Stomach (tissue), 9 donors: ENCODE measurements around the gene AP4M1. TPM values are rescaled to one million over a fixed set of nuclear protein-coding genes. Genes with fewer than 3 reads are reported as not detected.

Experiments used
- DNase-seq, 2 donors: peaks; one replicate each; pipeline versions ENCODE4 v3.0.0 to v3.0.0-alpha.2; 2013 to 2019
- H3K27ac ChIP-seq, 5 donors: fragments of 200-600 bp in 4 of 5; sonication (generic) in 4 of 5; one replicate each; pipeline ENCODE4 v1.5.1; 2013 to 2019; ENCODE audit warnings: mild to moderate bottlenecking in 1 of 5, moderate library complexity in 1 of 5
- H3K27me3 ChIP-seq, 3 donors: fragments of 200-600 bp; sonication (generic); one replicate each; pipeline ENCODE4 v1.5.1; 2017 to 2019; ENCODE audit warnings: mixed run types in 1 of 3
- H3K36me3 ChIP-seq, 4 donors: fragments of 200-600 bp; sonication (generic); 1 replicate in 3 of 4; 2 replicates in 1 of 4; pipeline ENCODE4 v1.5.1; 2016 to 2019
- H3K4me1 ChIP-seq, 4 donors: fragments of 200-600 bp; sonication (generic); one replicate each; pipeline ENCODE4 v1.5.1; 2016 to 2019
- H3K4me3 ChIP-seq, 4 donors: fragments of 200-600 bp; sonication (generic) in 3 of 4; one replicate each; pipeline ENCODE4 v1.5.1; 2016 to 2019; ENCODE audit warnings: mild to moderate bottlenecking in 1 of 4
- H3K9me3 ChIP-seq, 4 donors: fragments of 200-600 bp; sonication (generic); one replicate each; pipeline ENCODE4 v1.5.1; 2016 to 2019
- CTCF ChIP-seq, 7 experiments: fragments of 450-650 bp in 4 of 7; fragments of 200-600 bp in 3 of 7; sonication (generic) in 3 of 7; IDR thresholded peaks; one replicate each; pipeline ENCODE4 v1.5.1; 2016 to 2019; ENCODE audit warnings: antibody characterized with exemption in 7 of 7, control low read depth in 2 of 7, mild to moderate bottlenecking in 1 of 7
- EP300 ChIP-seq: sonication (generic); formaldehyde crosslinking; IDR thresholded peaks from one replicate; pipeline ENCODE4 v1.6.1; 2017; ENCODE audit warnings: antibody characterized with exemption
- POLR2A ChIP-seq, 4 donors: fragments of 450-650 bp; IDR thresholded peaks; one replicate each; pipeline ENCODE4 v1.6.1; 2016; ENCODE audit warnings: antibody characterized with exemption in 4 of 4, control low read depth in 2 of 4, mild to moderate bottlenecking in 1 of 4, moderate library complexity in 1 of 4
- POLR2AphosphoS5 ChIP-seq, 3 donors: sonication (generic); formaldehyde crosslinking; IDR thresholded peaks; one replicate each; pipeline ENCODE4 v1.6.1; 2016; ENCODE audit warnings: antibody characterized with exemption in 3 of 3
- whole genome bisulfite sequencing, 5 donors: extraction: QIAGEN DNeasy Blood & Tissue Kit in 3 of 5; methylation state at CpG; one replicate each; pipeline versions ENCODE4 v1.1.5 to v1.1.7; 2013 to 2018; 5-methylcytosine and 5-hydroxymethylcytosine counted together
- intact Hi-C: fragments of 100-400 bp; cut with DNase I; formaldehyde crosslinking; loops from one replicate; pipeline ENCODE4 v1.15.1; 2023; ENCODE audit warnings: low total_unique reads
- polyA plus RNA-seq, 3 donors: library from polyadenylated mRNA; stranded (reverse); fragments of 200-250 nt; gene quantifications; one replicate each; pipeline ENCODE4 v1.2.3, GENCODE V29; 2013
- total RNA-seq, 5 donors: library from RNA; depleted of rRNA; stranded (reverse); fragments of >200 nt; gene quantifications; one replicate each; pipeline versions ENCODE4 v1.1.0 to v1.2.3, GENCODE V29; 2014 to 2016
- donor health status: healthy with polysubstance abuse.
- donor health status: Bipolar disorder and iron deficiency.
- donor health status: healthy.

The AP4M1 gene
- total and polyA plus RNA-seq, 8 donors, result 8.4 to 103 (median 20.5) TPM

DNA sequence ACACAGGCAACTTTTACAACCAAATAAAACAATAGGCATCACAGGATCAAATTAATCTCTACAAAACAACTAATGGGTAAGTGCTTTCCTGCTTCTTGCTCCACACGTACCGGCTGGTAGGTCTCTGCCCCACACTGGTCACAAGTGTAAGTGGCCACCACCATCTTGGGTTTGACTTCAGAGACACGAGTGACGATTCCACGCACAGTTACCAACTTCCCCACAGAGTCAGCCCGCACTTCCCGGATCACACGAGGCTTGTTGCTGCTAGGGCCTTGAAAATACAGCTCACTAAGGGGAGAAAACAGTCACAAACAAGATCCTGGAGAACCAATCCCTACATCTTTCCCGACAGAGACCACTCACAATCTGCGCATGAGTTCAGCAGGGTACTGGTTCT is 2.5 kb upstream of the AP4M1 start:
- Histone ChIP-seq H3K4me1 (peaks cover 19 to 47% (median 42%) of the 10 kb centered on the region in 4 donors), H3K27me3 (no peaks in the 10 kb centered on the region), H3K9me3 (no peaks in the 10 kb centered on the region), H3K27ac (peak overlapping the region in 2 of 5 donors; percentile 5 to 97), H3K36me3 (peaks cover 58 to 68% (median 66%) of the 10 kb centered on the region in 4 donors), H3K4me3 (peak overlapping the region in 2 of 4 donors; percentile 91 to 96)
- TF ChIP-seq CTCF (IDR thresholded peaks at IDR 0.05) (no peak), EP300 (no peak), POLR2AphosphoS5 (IDR thresholded peaks at IDR 0.05) (no peak), POLR2A (IDR thresholded peaks at IDR 0.05) (no peak)
- WGBS, 5 donors, result 79 to 86% (median 80%) methylated on average over 10 of the region's 10 CpGs
- DNase-seq, result no peak
- intact Hi-C loops, result no loop called here

- Histone ChIP-seq H3K4me3 (peak overlapping the region; percentile 87 to 96 (median 90)), H3K27me3 (no peaks in the 10 kb centered on the region), H3K4me1 (peaks cover 19 to 42% (median 38%) of the 10 kb centered on the region in 4 donors), H3K36me3 (peaks cover 57 to 68% (median 66%) of the 10 kb centered on the region in 4 donors), H3K27ac (peak overlapping the region; percentile 5 to 97 (median 92)), H3K9me3 (no peaks in the 10 kb centered on the region)
- DNase-seq, result peak in 1 of 2 donors; percentile 44
- intact Hi-C loops, result no loop called here
- 29 to 51% (median 41%) methylated on average over 12 of the region's 12 CpGs for WGBS, 5 donors
- TF ChIP-seq CTCF (IDR thresholded peaks at IDR 0.05), result no peak
- TF ChIP-seq POLR2A (IDR thresholded peaks at IDR 0.05), result no peak
- TF ChIP-seq POLR2AphosphoS5 (IDR thresholded peaks at IDR 0.05), result no peak
- TF ChIP-seq EP300, result no peak
Measured at GRCh38 chr7:100099452-100099851, 2.0 kb upstream of the AP4M1 start.

DNA sequence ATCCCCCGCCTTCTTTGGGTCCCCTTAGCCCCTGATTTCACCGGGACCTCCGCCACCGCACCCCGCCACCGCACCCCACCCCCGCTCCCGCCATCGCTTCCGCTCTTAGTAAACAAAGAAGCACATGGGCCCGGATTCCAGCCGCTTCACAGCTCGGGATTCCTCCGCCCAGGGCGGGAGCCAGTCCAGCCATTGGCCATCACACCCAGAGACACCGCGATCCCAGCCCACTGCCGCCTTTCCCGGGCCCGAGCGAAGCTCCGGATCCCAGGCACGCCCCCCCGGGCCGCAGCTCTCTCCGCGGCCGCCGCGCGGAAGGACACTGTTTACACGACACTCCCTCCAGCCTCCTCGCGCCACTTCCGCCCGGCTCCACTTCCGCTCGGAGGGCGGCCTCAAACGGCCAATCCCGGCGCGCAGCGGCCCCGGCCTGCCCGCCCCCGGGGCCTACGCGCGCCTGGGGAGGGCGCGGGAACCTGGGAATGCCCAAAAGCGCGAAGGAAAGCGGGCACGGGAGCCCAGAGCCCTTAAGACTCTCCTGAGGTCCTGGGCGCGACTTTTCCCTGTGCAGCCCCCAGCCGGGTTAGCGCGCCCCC is 925 bp upstream of the AP4M1 start:
- intact Hi-C loops, result no loop called here
- peaks cover 19 to 42% (median 34%) of the 10 kb centered on the region in 4 donors for H3K4me1 ChIP-seq
- peak; percentile 95 to 98 for DNase-seq
- H3K9me3 ChIP-seq, result no peaks in the 10 kb centered on the region
- peak overlapping the region; percentile 92 to 97 (median 96) for H3K27ac ChIP-seq
- peak overlapping the region; percentile 87 to 96 (median 90) for H3K4me3 ChIP-seq
- no peaks in the 10 kb centered on the region for H3K27me3 ChIP-seq
- TF ChIP-seq EP300, result no peak
- TF ChIP-seq POLR2AphosphoS5 (IDR thresholded peaks at IDR 0.05), result peak; percentile 68 to 95 (median 84)
- peak in 1 of 7 experiments; percentile 9 for TF ChIP-seq CTCF (IDR thresholded peaks at IDR 0.05)
- TF ChIP-seq POLR2A (IDR thresholded peaks at IDR 0.05), result no peak
- H3K36me3 ChIP-seq, result peaks cover 55 to 68% (median 66%) of the 10 kb centered on the region in 4 donors
- 0% methylated on average over 33 to 61 of the region's 61 CpGs for WGBS, 5 donors

GRCh38 chr7:100102950-100103840 is 1.8 kb downstream of the AP4M1 start:
- H3K4me1 ChIP-seq, result peaks cover 19 to 38% (median 34%) of the 10 kb centered on the region in 4 donors
- intact Hi-C loops, result no loop called here
- 81 to 91% (median 88%) methylated on average over 17 of the region's 17 CpGs for WGBS, 5 donors
- no peak for DNase-seq
- TF ChIP-seq POLR2A (IDR thresholded peaks at IDR 0.05) (no peak), CTCF (IDR thresholded peaks at IDR 0.05) (no peak), EP300 (no peak), POLR2AphosphoS5 (IDR thresholded peaks at IDR 0.05) (no peak)
- no peaks in the 10 kb centered on the region for H3K27me3 ChIP-seq
- peak overlapping the region in 1 of 5 donors; percentile 96 for H3K27ac ChIP-seq
- H3K9me3 ChIP-seq, result no peaks in the 10 kb centered on the region
- H3K36me3 ChIP-seq, result peaks cover 47 to 68% (median 66%) of the 10 kb centered on the region in 4 donors
- no peak overlapping the region for H3K4me3 ChIP-seq
